HG02571 (cell line): ENCODE data around the gene POLR1E.

Experiments used
- ATAC-seq: cut with Tn5 transposase; IDR thresholded peaks from one replicate; pipeline ENCODE4 v1.9.1; 2021; ENCODE audit warnings: mild to moderate bottlenecking, moderate library complexity; ENCODE audit not compliant: unreplicated experiment

The POLR1E gene

DNA sequence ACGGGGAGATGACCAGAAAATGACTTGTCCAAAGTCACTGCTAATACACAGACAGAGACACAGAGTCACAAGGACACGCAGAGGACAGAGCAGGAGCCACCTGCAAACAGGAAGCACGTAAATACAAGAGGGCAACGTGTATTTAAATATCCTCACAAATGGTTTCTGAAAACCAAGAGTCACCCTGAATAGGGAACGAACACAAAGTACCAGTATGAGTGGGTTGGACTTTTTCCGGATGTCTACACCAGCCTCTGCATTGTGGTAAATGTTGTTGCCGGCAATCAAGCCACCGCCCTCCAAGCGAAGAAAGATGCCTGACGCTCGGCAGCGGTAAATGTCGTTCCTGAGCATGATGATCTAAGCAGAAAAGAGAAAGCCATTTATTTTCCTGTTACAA lies 46.0 kb downstream of the POLR1E start:
- no peak for ATAC-seq

DNA sequence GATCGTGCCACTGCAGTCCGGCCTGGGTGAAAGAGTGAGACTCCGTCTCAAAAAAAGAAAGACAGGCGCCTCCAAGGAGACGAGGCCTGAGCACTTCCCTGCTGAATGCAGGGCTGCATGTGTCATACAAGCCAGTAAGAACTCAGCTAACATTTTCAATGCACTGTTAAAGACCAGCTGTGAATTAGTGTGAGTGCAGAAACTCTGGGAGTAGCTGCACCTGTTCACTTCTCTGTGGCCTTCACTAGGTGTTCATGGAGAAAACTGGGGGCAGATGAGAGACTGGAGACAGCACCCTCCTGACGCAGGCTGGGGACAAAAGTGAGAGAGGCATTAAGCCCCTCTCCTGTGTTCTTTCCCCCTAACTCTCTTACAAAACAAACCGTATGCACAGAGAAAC lies 48.7 kb downstream of the POLR1E start:
- no peak for ATAC-seq

DNA sequence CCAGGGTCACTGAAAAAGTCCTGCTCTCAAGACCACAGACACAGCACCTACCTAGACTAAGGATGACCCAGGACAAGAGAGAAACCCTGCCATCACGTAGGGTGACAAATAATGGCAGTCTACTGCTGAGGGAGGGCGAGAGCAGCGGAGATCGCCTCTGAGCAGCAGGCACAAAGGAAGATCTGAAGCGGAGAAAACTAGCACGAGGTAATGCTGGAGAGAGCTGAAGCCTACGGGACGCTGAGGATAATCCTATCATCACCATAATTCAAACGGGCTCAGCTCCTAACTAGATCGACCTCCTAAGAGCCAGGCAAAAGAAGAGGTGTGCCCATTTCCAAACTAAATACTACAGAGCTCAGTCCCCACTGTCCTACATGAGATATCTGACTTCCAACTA lies 49.2 kb downstream of the POLR1E start:
- no peak for ATAC-seq

DNA sequence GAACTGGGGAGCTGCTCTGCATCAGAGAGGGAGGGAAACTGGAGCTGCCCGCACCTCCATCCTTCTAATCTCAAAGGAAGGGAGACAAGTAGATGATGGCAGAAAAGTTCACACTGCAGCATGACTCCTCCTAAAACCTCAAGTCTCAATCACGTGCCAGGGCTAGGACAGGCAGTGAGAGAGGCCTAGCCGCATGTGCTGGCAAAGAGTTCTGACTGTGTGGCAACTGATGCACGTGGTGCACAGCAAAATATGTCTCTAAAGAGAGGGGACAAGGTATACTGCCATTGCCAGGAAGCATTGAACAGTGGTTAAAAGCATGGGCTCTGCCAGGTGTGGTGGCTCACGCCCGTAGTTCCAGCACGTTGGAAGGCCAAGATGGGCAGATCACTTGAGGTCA lies 52.4 kb downstream of the POLR1E start:
- no peak for ATAC-seq

GRCh38 chr9:37539634-37540033 lies 53.9 kb downstream of the POLR1E start:
- ATAC-seq: no peak

GRCh38 chr9:37540634-37541033 lies 54.9 kb downstream of the POLR1E start:
- ATAC-seq: no peak

GRCh38 chr9:37541465-37541864 lies 55.7 kb downstream of the POLR1E start:
- ATAC-seq: no peak

GRCh38 chr9:37542488-37542887 lies 56.7 kb downstream of the POLR1E start:
- ATAC-seq: no peak

GRCh38 chr9:37542895-37543294 lies 57.1 kb downstream of the POLR1E start:
- no peak for ATAC-seq

DNA sequence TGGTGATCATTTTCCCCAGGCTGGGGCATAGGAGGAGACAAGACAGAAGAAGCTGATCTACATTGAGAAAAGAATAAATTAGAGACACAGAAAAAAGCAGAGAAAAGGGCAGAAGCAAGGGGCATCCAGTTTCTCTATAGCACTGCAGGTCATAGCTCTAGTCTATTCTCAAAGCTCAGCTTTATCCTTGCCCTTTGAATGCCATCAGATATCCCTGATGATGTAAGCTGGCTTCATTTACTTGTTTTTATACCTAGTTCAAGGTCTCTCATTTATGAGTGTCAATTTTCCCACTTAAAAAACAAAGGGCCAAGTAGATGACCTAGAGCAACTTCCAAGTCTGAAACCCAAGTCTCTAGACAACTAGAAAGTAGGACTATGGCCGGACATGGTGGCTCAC lies 57.7 kb downstream of the POLR1E start:
- ATAC-seq: no peak

DNA sequence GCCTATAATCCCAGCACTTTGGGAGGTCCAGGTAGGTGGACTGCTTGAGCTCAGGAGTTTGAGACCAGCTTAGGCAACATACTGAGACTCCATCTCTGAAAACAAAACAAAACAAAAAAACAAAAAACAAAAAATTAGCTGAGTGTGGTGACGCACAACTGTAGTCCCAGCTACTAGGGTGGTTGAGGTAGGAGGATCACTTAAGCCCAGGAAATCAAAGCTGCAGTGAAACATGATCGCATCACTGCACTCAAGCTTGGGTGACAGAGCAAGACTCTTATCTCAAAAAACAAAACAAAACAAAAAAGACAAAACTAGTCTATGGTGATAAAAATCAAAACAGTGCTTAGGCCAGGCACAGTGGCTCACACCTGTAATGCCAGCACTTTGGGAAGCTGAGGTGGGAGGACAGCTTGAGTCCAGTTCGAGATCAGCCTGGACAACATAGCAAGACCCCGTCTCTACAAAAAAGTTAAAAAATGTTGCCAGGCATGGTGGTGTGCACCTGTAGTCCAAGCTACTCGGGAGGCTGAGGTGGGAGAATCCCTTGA lies 61.7 kb downstream of the POLR1E start:
- no peak for ATAC-seq

- ATAC-seq: no peak
Observed at GRCh38 chr9:37549527-37549926, 63.8 kb downstream of the POLR1E start.

DNA sequence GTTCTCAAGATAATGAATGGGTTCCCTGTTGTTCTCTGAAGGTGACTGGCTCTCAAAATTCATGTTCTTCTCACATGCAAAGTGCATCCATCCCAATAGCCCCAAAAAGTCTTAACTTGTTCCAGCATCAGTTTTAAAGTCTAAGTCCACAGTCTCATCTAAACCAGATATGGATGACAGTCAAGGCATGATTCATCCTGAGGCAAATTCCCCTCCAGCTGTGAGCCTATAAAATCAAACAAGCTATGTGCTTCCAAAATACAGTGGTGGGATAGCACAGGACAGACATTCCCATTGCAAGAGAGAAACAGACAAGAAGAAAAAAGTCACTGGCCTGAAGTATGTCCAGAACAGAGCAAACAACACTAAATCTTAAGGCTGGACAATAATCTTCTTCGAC lies 65.0 kb downstream of the POLR1E start:
- ATAC-seq: no peak

- no peak for ATAC-seq
Observed at GRCh38 chr9:37551468-37551867, 65.7 kb downstream of the POLR1E start.

- no peak for ATAC-seq
Observed at GRCh38 chr9:37551888-37552287, 66.1 kb downstream of the POLR1E start.
